DND-41 (cell line): ENCODE data around the gene DNAJA3.

Experiments
- CTCF ChIP-seq: IDR thresholded peaks from 2 replicates; pipeline ENCODE4 v1.5.1; 2012; ENCODE audit warnings: borderline replicate concordance, low read length, moderate library complexity, mild to moderate bottlenecking; ENCODE audit not compliant: poor library complexity, severe bottlenecking; ENCODE audit errors: extremely low read depth
- EZH2 ChIP-seq: IDR thresholded peaks from 3 replicates; pipeline ENCODE4 v1.6.1; 2012; ENCODE audit warnings: borderline replicate concordance, low read depth, mild to moderate bottlenecking, moderate library complexity, low read length, inconsistent platforms; ENCODE audit not compliant: severe bottlenecking

GRCh38 chr16:4376126-4376892, 49.4 kb upstream of the DNAJA3 start:
- TF ChIP-seq CTCF (no peak), EZH2 (no peak)
